Astrocyte of the cerebellum (primary cell): ENCODE data around the gene ANKMY2.
A peak's percentile ranks its signal among the peaks of the same experiment; 100 is the strongest.

Experiments used
- DNase-seq: peaks from one replicate; pipeline ENCODE4 v3.0.0-alpha.2; 2011; ENCODE audit warnings: low read depth
- H3K4me3 ChIP-seq: 2 replicates; pipeline ENCODE4 v1.5.1; 2011; ENCODE audit warnings: mild to moderate bottlenecking, low read depth, low read length, moderate library complexity
- in situ Hi-C: cut with HindIII; loops from 2 replicates; pipeline ENCODE4 v1.10.0; 2017; ENCODE audit warnings: low sequenced_read_pairs
- TF ChIP-seq, protein P1 (sequence below): IDR thresholded peaks from 2 replicates; pipeline ENCODE4 v1.5.1; 2012; ENCODE audit warnings: low read length, low read depth, moderate library complexity, mild to moderate bottlenecking; ENCODE audit errors: missing control alignments

Gene ANKMY2

DNA sequence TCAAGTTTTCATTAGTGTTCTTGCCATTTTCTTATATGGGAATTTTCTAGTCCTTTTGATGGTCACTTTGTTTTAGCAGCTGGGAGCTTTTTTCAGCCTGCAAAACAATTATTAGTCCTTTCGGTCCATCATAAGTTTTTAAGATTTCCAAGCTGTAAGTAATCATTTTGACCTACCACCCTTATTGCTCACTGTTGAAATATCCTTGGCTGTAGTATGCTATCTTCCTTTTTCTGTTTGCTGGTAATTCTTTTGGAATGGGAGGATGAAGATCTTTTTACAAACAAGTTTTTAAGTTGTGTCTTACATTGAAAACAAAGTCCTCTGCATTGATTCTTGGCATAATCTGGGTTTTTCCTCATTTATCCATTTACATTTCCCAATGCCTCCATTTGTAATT is 24.5 kb upstream of the ANKMY2 start:
- DNase-seq = no peak
- TF ChIP-seq, protein P1, sequence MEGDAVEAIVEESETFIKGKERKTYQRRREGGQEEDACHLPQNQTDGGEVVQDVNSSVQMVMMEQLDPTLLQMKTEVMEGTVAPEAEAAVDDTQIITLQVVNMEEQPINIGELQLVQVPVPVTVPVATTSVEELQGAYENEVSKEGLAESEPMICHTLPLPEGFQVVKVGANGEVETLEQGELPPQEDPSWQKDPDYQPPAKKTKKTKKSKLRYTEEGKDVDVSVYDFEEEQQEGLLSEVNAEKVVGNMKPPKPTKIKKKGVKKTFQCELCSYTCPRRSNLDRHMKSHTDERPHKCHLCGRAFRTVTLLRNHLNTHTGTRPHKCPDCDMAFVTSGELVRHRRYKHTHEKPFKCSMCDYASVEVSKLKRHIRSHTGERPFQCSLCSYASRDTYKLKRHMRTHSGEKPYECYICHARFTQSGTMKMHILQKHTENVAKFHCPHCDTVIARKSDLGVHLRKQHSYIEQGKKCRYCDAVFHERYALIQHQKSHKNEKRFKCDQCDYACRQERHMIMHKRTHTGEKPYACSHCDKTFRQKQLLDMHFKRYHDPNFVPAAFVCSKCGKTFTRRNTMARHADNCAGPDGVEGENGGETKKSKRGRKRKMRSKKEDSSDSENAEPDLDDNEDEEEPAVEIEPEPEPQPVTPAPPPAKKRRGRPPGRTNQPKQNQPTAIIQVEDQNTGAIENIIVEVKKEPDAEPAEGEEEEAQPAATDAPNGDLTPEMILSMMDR = no peak
- H3K4me3 ChIP-seq = no peak overlapping the region
- in situ Hi-C loops = loop anchor here (5.0 kb wide), 1 partner anchor 92 kb away; no protein-coding TSS in a partner anchor

DNA sequence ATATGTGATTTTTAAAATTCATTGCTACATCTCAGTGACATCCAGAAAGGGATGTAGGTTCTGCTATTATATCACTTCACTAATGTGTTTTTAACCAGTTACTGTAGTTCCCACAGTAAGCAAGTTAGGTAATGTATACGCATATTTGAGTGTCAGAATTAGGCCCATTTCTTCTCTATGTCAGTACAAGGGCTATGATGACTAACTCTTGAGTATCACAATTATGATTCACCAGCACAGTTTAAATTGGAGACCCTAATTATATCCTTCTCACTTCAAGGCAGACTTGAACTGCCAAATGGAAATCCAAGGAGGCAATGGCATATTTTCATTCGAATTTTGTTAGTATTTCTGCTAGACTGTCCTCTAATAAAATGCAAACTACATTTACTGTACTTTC is 24.0 kb upstream of the ANKMY2 start:
- in situ Hi-C loops = no loop called here
- no peak for DNase-seq
- no peak overlapping the region for H3K4me3 ChIP-seq
- TF ChIP-seq, protein P1 = no peak

DNA sequence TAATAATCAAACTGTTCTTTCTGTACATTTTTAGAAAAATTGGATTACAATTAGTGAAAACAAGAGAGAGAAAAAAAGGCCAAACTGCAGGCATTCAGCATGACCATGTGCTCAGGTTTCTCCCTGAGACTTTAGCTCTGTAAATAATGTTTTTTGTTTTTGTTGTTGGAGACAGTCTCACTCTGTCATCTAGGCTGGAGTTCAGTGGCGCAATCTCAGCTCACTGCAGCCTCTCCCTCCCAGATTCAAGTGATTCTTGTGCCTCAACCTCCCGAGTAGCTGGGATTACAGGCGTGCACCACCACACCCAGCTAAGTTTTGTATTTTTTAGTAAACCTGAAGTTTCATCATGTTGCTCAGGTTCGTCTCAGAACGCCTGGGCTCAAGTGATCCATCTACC is 23.4 kb upstream of the ANKMY2 start:
- in situ Hi-C loops = no loop called here
- DNase-seq = no peak
- TF ChIP-seq, protein P1 = no peak
- no peak overlapping the region for H3K4me3 ChIP-seq

GRCh38 chr7:16668049-16668858 is 22.7 kb upstream of the ANKMY2 start:
- TF ChIP-seq, protein P1 = peak; percentile 22
- no peak overlapping the region for H3K4me3 ChIP-seq
- DNase-seq = peak; percentile 97
- in situ Hi-C loops = no loop called here

- TF ChIP-seq, protein P1 = no peak
- no peak overlapping the region for H3K4me3 ChIP-seq
- DNase-seq = no peak
- in situ Hi-C loops = no loop called here
These were observed 21.8 kb upstream of the ANKMY2 start for GRCh38 chr7:16667355-16667754.

DNA sequence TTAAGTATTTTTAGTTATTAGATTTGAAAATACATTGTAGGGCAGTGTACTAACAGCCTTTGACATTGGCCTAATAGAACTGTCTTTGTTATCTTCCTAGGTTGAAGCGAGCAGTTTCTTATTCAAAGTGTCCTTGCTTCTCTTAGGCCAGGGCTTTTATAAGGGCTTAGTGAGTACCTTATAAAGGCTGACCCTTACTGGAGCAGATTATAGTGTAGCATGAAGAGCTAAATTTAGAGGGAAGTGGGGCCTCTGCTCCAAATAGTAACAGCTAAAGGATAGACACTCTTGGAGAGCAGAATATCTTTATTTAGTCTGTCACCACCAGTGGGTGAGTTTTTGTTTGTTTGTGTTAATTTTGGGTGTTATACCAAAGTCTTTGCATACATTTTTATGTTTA is 16.4 kb upstream of the ANKMY2 start:
- TF ChIP-seq, protein P1 = no peak
- no peak overlapping the region for H3K4me3 ChIP-seq
- no peak for DNase-seq
- in situ Hi-C loops = no loop called here
